ENCODE results near the gene NDUFS8.

Gene NDUFS8

GRCh38 chr11:68004551-68005335, 25.7 kb upstream of the NDUFS8 start:
- no peak overlapping the region for H2BK12ac ChIP-seq (ENCODE audit: low read length in 2 of 2)
- no peak overlapping the region for H3K4me2 ChIP-seq (ENCODE audit: low read length, poor library complexity, severe bottlenecking)
- no peaks in the 10 kb centered on the region for H3K9me3 ChIP-seq (ENCODE audit: control insufficient read depth, low read length)
- H3K27ac ChIP-seq (ENCODE audit: low read length, poor library complexity, severe bottlenecking): no peak overlapping the region
- peaks cover 26% of the 10 kb centered on the region for H3K4me1 ChIP-seq (ENCODE audit: control insufficient read depth, insufficient read depth, low read depth, low read length)
- H2BK15ac ChIP-seq (ENCODE audit: low read depth, poor library complexity, severe bottlenecking): peak overlapping the region; percentile 62
- H2AFZ ChIP-seq (ENCODE audit: low read depth, low read length): no peak overlapping the region
- H2AK5ac ChIP-seq (ENCODE audit: low read length, severe bottlenecking): peak overlapping the region; percentile 19
- H3K23ac ChIP-seq (ENCODE audit: low read length in 2 of 2): no peak overlapping the region
- H2BK5ac ChIP-seq (ENCODE audit: low read depth, low read length, poor library complexity, severe bottlenecking): no peak overlapping the region
- WGBS: 87% methylated on average over 13 of the region's 14 CpGs
- H3K18ac ChIP-seq (ENCODE audit: low read depth in 1 of 2, low read length in 2 of 2): peak overlapping the region in 1 of 2 experiments; percentile 71
- H3K4me3 ChIP-seq (ENCODE audit: insufficient read depth in 1 of 2, low read depth in 1 of 2, low read length in 2 of 2): peak overlapping the region; percentile 17 to 68
- H3K9ac ChIP-seq (ENCODE audit: low read length): peak overlapping the region; percentile 61
- no peak overlapping the region for H2BK120ac ChIP-seq (ENCODE audit: low read depth, low read length)
- no peak overlapping the region for H4K8ac ChIP-seq (ENCODE audit: low read length)
- H3K79me1 ChIP-seq (replicated peaks; ENCODE audit: low read length, poor library complexity, severe bottlenecking): no peaks in the 10 kb centered on the region
- no peak overlapping the region for H3K14ac ChIP-seq (ENCODE audit: low read length in 2 of 2)
- peaks cover 0 to under 1% of the 10 kb centered on the region in 2 experiments for H3K36me3 ChIP-seq (ENCODE audit: control insufficient read depth in 1 of 2, insufficient read depth in 2 of 2, low read depth in 1 of 2, low read length in 2 of 2)
- peak overlapping the region in 1 of 2 experiments; percentile 7 for H3K4ac ChIP-seq (ENCODE audit: low read depth in 1 of 2, low read length in 2 of 2)
- no peaks in the 10 kb centered on the region for H3K27me3 ChIP-seq (ENCODE audit: control insufficient read depth in 1 of 2, insufficient read depth in 1 of 2, low read length in 2 of 2)
- DNase-seq: no peak
- peak overlapping the region; percentile 43 for H4K91ac ChIP-seq (ENCODE audit: low read length)

- Histone ChIP-seq H3K27me3 (ENCODE audit: control insufficient read depth in 1 of 2, insufficient read depth in 1 of 2, low read length in 2 of 2) (no peaks in the 10 kb centered on the region), H3K4me1 (ENCODE audit: control insufficient read depth, insufficient read depth, low read depth, low read length) (peaks cover 43% of the 10 kb centered on the region), H3K18ac (ENCODE audit: low read depth in 1 of 2, low read length in 2 of 2) (no peak overlapping the region), H3K4ac (ENCODE audit: low read depth in 1 of 2, low read length in 2 of 2) (no peak overlapping the region), H2AFZ (ENCODE audit: low read depth, low read length) (no peak overlapping the region), H3K4me3 (ENCODE audit: insufficient read depth in 1 of 2, low read depth in 1 of 2, low read length in 2 of 2) (no peak overlapping the region), H3K23ac (ENCODE audit: low read length in 2 of 2) (no peak overlapping the region), H4K91ac (ENCODE audit: low read length) (peak overlapping the region; percentile 6), H3K79me1 (replicated peaks; ENCODE audit: low read length, poor library complexity, severe bottlenecking) (peaks cover 5% of the 10 kb centered on the region), H3K9me3 (ENCODE audit: control insufficient read depth, low read length) (no peaks in the 10 kb centered on the region), H4K8ac (ENCODE audit: low read length) (no peak overlapping the region), H2BK120ac (ENCODE audit: low read depth, low read length) (no peak overlapping the region), H3K9ac (ENCODE audit: low read length) (no peak overlapping the region), H2BK5ac (ENCODE audit: low read depth, low read length, poor library complexity, severe bottlenecking) (no peak overlapping the region), H3K4me2 (ENCODE audit: low read length, poor library complexity, severe bottlenecking) (no peak overlapping the region), H3K27ac (ENCODE audit: low read length, poor library complexity, severe bottlenecking) (no peak overlapping the region), H2BK12ac (ENCODE audit: low read length in 2 of 2) (peak overlapping the region in 1 of 2 experiments; percentile 23), H3K14ac (ENCODE audit: low read length in 2 of 2) (no peak overlapping the region), H3K36me3 (ENCODE audit: control insufficient read depth in 1 of 2, insufficient read depth in 2 of 2, low read depth in 1 of 2, low read length in 2 of 2) (no peaks in the 10 kb centered on the region), H2BK15ac (ENCODE audit: low read depth, poor library complexity, severe bottlenecking) (no peak overlapping the region), H2AK5ac (ENCODE audit: low read length, severe bottlenecking) (peak overlapping the region; percentile 15)
- DNase-seq: no peak
- WGBS: 95% methylated on average over 7 of the region's 7 CpGs
Observed at GRCh38 chr11:68006606-68007166, 23.8 kb upstream of the NDUFS8 start.

- Histone ChIP-seq H3K4ac (ENCODE audit: low read depth in 1 of 2, low read length in 2 of 2) (peak overlapping the region in 1 of 2 experiments; percentile 1), H3K36me3 (ENCODE audit: control insufficient read depth in 1 of 2, insufficient read depth in 2 of 2, low read depth in 1 of 2, low read length in 2 of 2) (no peaks in the 10 kb centered on the region), H2BK120ac (ENCODE audit: low read depth, low read length) (no peak overlapping the region), H3K79me1 (replicated peaks; ENCODE audit: low read length, poor library complexity, severe bottlenecking) (peaks cover 12% of the 10 kb centered on the region), H3K4me3 (ENCODE audit: insufficient read depth in 1 of 2, low read depth in 1 of 2, low read length in 2 of 2) (no peak overlapping the region), H2BK12ac (ENCODE audit: low read length in 2 of 2) (peak overlapping the region; percentile 65 to 80), H3K9me3 (ENCODE audit: control insufficient read depth, low read length) (no peaks in the 10 kb centered on the region), H4K8ac (ENCODE audit: low read length) (no peak overlapping the region), H2AFZ (ENCODE audit: low read depth, low read length) (no peak overlapping the region), H3K4me2 (ENCODE audit: low read length, poor library complexity, severe bottlenecking) (no peak overlapping the region), H3K27ac (ENCODE audit: low read length, poor library complexity, severe bottlenecking) (no peak overlapping the region), H2BK15ac (ENCODE audit: low read depth, poor library complexity, severe bottlenecking) (peak overlapping the region; percentile 26), H3K4me1 (ENCODE audit: control insufficient read depth, insufficient read depth, low read depth, low read length) (peaks cover 52% of the 10 kb centered on the region), H3K14ac (ENCODE audit: low read length in 2 of 2) (peak overlapping the region in 1 of 2 experiments; percentile 80), H3K18ac (ENCODE audit: low read depth in 1 of 2, low read length in 2 of 2) (peak overlapping the region in 1 of 2 experiments; percentile 61), H3K9ac (ENCODE audit: low read length) (no peak overlapping the region), H3K27me3 (ENCODE audit: control insufficient read depth in 1 of 2, insufficient read depth in 1 of 2, low read length in 2 of 2) (no peaks in the 10 kb centered on the region), H4K91ac (ENCODE audit: low read length) (peak overlapping the region; percentile 75), H2AK5ac (ENCODE audit: low read length, severe bottlenecking) (peak overlapping the region; percentile 46), H3K23ac (ENCODE audit: low read length in 2 of 2) (no peak overlapping the region), H2BK5ac (ENCODE audit: low read depth, low read length, poor library complexity, severe bottlenecking) (no peak overlapping the region)
- no peak for DNase-seq
- 89% methylated on average over 16 of the region's 16 CpGs for WGBS
Observed at GRCh38 chr11:68007498-68008380, 22.7 kb upstream of the NDUFS8 start.

Data from mesenchymal stem cell (in vitro differentiated cells and primary cell).